ENCODE data around the gene SMYD3.
"Not testable (repeated sequence)": the region's sequence is repeated elsewhere in the genome, so short reads cannot be mapped to it uniquely, and the experiment has no call there.

Gene SMYD3

GRCh38 chr1:245971076-245971710 is 535.9 kb downstream of the SMYD3 start:
- DNase-seq, result not testable (repeated sequence)

DNA sequence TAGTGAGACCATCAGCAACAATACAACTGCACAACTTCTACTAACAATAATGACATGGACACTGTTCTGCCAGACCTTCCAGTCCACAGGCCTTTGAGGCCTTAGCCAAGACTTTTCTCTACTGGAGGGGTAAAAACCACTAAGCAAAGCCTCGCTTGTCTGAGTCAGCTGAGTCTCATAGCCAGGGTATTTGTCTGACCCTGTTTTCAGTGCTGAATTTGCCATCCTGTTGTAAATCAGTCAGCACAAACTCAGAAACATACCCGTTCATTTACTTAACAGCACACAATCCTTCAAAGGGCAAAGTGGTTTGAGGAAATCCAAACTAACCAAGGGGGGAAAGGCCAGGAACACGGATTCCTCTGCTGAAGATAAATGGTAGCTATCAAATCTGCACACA is 537.8 kb downstream of the SMYD3 start:
- no peak for DNase-seq

- no peak for DNase-seq
These were observed 538.3 kb downstream of the SMYD3 start for GRCh38 chr1:245968775-245969174.

GRCh38 chr1:245965398-245965797 is 541.7 kb downstream of the SMYD3 start:
- no peak for DNase-seq

GRCh38 chr1:245963649-245964048 is 543.4 kb downstream of the SMYD3 start:
- DNase-seq, result no peak

DNA sequence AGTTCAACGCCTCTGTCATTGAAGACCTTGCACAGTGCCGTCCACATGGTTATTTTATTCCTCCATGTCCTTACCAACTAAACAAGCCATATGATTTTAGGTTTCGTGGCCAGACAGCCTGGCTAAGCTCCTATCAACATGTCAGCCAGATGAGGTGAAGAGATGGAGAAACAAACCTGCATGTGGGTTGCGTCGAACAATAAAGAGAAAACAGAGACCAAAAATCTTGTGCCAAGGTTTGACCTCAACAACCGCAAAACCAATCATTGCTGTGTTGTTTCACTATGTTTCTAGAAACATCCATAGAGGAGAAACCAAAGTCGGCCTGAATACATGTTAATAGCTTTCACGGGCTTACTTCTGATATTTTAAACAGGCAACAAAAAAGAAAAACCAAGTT is 544.6 kb downstream of the SMYD3 start:
- DNase-seq, result no peak

GRCh38 chr1:245961137-245961540 is 545.9 kb downstream of the SMYD3 start:
- DNase-seq, result no peak

GRCh38 chr1:245960171-245960570 is 546.9 kb downstream of the SMYD3 start:
- DNase-seq, result no peak

- no peak for DNase-seq
These were observed 549.1 kb downstream of the SMYD3 start for GRCh38 chr1:245958016-245958415.

DNA sequence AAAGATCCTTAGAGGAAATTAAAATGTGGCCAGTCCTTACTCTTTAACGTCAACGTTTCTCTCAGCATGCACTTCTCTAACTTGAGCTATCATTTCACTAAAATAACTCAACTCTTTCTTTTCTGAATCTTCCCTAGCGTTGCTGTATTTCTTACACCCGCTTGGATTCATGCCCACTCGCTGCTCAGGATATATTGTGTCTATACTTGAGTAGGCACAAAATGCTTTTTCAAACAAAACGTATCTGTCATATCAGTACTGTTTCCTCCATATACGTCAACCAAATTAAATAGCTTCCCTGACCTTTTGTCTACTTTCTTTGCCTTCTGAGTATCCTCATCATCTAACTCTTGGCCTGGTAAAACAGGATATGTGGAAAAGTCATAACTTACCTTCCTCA is 549.7 kb downstream of the SMYD3 start:
- DNase-seq, result no peak

DNA sequence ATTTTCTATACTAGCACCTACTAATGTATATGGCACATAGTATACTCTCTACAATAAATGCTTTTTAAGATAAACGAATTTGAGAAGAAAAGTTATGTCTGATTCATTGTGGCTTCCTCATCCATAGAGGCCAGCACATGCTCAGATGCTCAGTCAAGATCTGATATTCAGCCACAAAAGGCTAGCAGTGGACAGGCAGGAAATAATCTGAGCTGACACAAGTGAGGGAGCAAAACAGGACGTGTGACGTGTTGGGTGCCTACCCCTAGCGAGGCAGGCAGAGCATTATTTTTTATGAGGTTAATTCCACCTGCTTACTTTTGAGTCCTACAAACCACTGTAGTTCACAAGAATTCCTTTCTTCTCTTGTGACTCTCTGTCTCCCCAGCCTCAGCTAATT is 550.9 kb downstream of the SMYD3 start:
- DNase-seq, result no peak

GRCh38 chr1:245953876-245954660 is 553.0 kb downstream of the SMYD3 start:
- no peak for DNase-seq

- no peak for DNase-seq
These were observed 554.6 kb downstream of the SMYD3 start for GRCh38 chr1:245952383-245953026.

DNA sequence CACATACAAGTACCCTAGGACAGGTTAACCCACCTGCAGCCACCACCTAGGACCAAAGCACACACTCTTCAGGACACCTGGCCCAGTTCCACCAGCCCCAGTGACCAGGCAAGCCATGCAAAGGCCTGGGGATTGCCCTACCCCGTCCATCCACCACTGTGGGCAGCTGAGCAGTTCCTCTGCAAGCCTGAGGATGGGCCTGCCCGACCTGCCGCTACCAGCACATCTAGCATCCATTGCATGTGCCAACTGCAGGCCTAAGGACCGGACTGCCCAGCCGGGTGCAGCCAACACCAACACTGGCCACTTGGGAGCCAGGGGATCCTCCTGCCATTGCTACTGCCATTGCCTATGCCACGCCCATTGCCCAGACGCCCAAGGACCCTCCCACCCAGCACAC is 558.3 kb downstream of the SMYD3 start:
- DNase-seq, result no peak

DNA sequence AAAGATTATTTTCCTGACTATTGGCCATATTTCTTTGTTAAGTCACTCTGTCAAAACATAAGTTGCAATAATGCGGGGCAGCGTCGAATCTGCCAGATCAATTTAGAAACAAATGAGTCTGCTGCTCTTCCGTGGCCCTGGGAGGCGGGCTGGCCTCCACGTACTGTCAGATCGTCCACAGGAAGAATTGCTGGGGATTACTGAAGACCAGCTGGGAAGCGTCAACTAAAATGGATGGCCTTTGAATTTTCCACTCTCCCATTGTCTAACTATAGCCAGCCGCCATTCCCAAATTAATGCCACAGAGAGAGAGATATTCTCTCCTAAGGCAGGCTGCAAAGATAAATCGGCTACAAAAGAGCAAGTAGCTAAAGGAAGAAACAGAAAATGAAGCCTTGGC is 560.2 kb downstream of the SMYD3 start:
- no peak for DNase-seq

DNA sequence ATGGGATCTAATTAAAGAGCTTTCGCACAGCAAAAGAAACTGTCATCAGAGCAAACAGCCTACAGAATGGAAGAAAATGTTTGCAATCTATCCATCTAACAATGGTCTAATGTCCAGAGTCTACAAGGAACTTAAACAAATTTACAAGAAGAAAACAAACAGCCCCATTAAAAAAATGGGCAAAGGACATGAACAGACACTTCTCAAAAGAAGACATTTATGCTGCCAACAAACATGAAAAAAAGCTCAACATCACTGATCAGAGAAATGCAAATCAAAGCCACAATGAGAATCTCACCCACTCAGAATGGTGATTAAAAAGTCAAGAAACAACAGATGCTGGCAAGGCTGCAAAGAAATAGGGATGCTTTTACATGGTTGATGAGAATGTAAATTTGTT is 561.9 kb downstream of the SMYD3 start:
- not testable (repeated sequence) for DNase-seq

DNA sequence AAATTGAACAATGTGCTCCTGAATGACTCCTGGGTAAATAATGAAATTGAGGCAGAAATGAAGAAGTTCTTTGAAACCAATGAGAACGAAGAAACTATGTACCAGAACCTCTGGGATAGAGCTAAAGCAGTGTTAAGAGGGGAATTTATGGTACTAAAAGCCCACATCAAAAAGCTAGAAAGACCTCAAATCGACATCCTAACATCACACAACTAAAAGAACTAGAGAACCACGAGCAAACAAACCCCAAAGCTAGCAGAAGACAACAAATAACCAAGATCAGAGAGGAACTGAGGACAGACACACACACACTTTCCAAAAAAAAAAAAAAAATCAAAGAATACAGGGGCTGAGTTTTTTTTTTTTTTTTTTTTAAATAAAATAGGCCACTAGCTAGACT is 564.2 kb downstream of the SMYD3 start:
- DNase-seq, result no peak

- not testable (repeated sequence) for DNase-seq
These were observed 565.3 kb downstream of the SMYD3 start for GRCh38 chr1:245941771-245942170.

DNA sequence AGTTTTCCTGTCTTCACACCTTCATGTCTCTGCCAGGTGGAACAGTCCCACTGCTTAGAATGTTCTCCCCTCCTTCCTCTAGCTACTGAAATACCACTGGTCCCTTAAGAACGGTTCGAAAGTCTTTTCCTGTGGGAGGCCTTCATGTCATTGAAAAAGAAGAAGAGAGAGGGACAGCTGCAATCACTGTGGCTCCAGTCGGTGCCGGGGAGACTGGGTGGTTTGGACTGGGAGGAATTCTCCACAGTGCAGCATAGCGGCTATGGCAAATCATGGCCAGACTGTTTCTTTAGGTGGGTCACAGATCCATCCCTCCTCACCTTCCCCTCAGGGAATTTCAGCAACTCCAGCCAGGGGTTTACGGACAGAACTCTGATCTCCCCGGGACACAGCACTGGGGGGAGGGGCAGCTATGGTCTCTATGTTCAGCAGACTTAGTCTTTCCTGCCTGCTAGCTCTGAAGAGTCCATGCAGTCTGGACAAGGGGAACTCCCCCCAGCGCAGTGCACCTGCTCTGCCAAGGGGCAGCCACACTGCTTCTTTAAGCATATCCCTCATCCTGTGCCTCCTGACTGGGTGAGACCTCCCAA is 567.2 kb downstream of the SMYD3 start:
- DNase-seq, result no peak

DNA sequence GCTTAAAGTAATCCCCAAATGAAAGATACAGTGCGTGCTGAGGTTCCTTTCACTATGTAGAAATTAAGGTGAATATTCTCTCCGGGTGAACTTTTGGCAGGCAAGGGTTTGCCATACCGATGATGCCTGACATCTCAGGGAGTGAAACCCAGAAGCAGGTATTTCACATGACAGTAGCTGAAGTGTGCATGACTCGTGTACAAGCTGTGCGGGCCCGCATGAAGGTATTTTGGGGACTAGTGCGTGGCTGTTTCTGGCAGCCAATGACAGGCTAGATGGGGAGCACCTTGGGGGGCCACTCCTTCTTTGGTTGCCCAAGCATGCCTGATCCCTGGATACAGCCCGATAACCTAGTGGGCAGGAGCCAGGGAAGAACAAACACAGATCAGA is 569.0 kb downstream of the SMYD3 start:
- no peak for DNase-seq

GRCh38 chr1:245937316-245938045 is 569.6 kb downstream of the SMYD3 start:
- no peak for DNase-seq

- DNase-seq, result no peak
These were observed 572.7 kb downstream of the SMYD3 start for GRCh38 chr1:245934409-245934808.

GRCh38 chr1:245933431-245934045 is 573.5 kb downstream of the SMYD3 start:
- DNase-seq, result no peak

All from retina (tissue), 1 donor.